Fibroblast of skin of right biceps (primary cell): Measurements from ENCODE around the gene PDHA1.

Experiments used
- DNase-seq: peaks from one replicate; pipeline ENCODE4 v3.0.0-alpha.2; 2013

The PDHA1 gene

DNA sequence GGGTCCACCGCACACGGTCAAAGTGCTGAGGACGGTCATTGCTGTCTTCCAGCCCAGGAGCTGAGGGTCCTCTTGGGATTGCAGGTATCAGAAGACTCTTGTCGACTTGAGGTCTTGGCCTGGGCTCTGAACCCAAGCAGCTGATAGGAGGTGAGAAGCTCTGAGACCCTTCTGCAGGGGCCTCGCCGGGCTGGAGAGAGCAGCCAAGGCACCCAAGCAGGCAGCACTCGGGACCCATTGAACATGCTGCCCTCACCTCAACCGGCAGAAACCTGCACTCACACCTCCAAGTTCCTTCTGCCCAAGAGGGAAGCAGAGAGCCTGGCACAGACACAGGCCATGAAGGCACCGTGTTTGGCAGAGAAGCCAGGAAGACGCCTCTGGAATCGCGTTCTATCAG is 34.1 kb downstream of the PDHA1 start:
- DNase-seq = no peak

DNA sequence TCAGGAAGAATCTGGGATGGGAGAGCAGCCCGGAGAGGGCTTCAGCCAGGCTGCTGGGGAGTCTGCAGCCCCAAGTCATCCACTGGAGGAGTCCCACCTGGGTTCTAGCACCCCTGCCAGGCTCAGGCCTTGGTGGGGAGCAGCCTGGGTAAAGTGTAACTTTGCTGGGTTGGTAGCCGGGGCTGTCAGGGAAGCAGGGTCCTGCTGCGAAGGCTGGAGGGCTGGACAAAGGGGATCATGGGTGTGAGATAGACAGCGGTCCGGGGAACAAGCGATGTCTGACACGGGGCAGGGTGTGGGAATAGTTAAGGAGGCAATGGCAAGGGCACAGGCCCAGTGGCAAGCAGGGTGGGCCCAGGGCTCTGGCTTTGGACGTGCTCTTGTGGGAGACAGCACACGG is 37.6 kb downstream of the PDHA1 start:
- DNase-seq = no peak

DNA sequence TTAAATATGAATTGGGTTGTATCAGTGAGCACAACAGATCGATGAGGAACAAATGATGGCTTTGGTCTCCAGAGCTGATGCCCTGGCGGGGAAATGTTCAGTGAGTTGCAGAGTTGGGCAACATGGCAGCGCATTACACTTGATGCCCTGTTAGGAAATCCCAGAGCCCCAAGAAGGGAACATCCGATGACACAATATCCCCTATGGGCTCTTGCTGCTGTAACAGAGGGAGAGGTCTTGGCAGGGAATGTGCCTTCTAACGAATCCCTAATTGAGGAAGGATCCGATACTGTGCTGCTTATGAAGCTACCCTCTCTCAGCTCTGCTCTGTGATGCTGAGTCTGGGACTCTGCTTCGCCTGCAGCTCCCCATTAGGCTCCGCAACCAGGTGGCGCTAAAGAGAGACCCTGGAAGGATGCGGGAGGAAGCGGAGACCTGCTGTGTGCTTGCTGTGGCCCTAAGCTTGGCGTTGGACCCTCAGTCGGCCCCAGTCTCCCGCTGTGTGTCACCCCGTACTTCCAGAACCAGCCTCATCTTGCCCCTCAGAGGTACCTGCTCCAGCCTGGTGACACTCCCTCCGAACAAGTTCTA is 38.9 kb downstream of the PDHA1 start:
- DNase-seq = peak; percentile 27

DNA sequence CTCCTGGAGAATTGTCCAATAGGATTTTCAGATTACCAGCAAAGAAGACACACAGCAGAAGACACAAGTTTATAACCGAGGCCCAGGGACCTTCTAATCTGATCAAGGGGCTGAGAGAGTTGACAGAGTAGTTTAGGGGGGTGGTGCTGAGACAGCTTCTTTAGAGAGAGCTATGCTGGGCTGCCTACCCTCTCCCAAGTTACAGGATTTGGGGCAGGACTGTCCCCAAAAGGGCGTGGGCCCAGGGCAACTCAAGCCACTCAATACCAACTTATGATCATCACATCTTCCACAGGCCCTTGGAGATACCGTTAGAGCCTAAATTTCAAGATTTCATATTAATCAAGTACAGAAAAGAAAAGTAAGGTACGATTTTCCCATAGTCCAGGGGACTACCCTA is 43.0 kb downstream of the PDHA1 start:
- no peak for DNase-seq

DNA sequence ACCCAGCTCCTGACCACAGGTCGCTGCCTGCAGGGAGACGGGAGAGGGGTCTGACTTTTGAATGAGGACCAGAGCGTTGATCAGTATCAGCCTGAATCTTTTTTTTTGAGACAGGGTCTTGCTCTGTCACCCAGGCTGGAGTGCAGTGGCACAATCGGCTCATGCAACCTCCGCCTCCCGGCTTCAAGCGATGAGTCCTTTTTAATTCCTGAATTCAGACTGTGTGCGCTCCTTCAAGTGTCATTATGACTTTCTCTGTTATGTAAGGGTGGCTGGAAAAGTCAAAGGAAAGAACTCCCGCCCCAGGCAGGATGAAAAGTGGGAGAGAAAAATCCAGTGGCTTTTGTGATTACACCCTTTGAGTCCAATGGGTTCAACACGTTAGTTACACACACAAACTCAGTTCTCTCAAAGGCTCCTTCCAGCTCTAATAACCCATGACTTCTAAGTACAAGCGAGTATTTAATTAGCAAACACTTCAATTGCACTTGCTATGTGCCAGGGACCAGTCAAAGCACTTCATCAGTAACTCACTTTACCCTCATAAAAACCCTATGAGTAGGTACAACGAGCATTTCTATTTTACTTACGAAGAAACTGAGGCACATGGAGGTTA is 44.4 kb downstream of the PDHA1 start:
- DNase-seq = no peak

DNA sequence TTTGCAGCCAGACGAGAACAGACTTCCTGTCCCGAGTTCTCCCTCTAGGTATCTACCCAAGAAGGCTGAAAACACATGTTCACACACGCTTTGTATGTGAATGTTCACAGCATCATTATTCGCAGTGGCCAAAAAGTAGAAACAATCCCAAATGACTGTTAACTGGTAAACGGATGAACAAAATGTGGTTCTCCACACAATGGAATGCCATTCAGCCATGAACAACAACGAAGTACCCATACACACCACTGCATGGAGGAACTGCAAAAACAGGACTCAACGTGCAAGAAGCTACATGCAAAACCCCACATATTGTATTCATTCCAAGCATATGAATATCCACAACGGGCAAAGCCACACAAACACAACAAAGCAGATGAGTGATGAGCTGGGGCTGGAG is 45.0 kb downstream of the PDHA1 start:
- DNase-seq = peak; percentile 1

DNA sequence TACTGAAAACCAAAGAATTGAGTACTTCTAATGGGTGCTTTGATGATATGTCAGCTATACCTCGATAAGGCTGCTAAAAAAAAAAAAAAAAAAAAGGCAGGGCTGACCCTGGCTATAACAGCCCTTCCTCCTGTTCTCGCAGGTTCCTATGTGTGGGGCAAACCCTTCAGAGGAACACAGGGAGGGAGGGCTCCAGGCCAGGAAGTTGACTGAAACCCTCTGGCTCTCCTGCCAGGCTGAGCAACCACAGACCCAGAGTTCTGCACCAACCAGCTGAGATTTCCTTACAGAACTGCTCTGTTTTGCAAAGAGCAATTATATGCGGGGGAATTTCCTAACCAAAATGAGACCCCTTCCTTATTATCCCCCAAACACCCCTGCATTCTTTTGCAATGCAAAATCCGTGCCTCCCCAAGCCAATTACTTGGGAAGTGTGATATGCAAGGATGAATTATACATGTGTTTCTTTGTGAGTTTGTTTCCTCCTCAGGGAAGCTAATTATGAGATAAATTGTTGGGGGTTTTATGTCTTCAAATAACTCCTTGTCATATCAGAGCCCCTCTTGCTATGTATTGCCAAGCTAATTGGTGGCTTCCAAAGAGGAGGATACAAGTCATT is 45.6 kb downstream of the PDHA1 start:
- DNase-seq = no peak

DNA sequence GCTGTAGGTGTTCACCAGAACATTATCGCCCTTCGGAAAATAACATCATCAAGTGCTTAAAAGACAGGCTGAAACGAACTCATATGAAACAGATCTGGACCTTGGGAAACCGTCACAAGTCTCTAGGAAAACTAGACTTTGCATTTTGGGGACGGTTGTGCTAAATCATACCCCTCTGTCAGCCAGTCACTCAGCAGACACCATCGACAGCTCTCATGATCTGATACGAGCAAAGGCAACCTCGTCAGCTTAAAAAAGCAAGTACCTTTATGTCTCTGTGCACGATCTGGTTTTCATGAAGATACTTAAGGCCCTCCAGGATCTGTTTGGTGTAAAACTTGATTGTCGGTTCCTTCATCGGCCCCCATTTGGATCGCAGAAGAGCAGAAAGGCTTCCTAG is 48.4 kb downstream of the PDHA1 start:
- no peak for DNase-seq

DNA sequence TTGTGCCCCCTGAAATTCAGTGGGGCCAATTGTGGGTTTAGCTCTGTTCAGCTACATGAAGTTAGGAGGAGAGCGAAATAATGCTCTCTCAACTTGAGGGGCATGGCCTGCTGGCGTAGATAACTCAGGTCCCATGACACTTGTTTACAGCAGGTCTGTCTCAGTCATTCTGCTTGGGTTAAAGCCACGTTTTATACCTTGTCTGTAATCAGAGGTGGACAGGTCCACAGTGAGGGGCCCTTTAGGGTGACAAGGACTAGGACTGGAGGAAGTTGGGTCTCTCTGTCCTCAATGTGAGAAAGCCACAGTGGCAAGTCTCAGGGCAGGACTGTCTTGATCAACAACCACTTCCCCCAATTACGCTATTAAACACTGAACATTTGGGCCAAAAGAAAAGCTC is 49.0 kb downstream of the PDHA1 start:
- DNase-seq = no peak

DNA sequence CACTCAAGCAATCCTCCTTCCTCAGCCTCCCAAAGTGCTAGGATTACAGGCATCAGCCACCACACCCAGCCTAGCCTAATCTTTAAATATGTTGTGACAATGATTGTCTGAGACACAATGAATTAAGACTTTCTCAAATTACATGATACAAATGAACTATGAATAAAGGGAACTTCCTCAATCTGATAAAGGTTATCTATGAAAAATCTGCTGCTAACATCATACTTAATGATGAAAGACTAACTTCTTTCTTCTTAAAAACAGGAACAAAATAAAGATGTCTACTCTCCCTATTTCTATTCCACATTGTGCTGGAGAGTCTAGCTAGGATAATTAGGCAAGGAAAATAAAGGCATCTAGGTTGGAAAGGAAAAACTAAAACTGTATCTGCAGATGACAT is 60.0 kb downstream of the PDHA1 start:
- no peak for DNase-seq

DNA sequence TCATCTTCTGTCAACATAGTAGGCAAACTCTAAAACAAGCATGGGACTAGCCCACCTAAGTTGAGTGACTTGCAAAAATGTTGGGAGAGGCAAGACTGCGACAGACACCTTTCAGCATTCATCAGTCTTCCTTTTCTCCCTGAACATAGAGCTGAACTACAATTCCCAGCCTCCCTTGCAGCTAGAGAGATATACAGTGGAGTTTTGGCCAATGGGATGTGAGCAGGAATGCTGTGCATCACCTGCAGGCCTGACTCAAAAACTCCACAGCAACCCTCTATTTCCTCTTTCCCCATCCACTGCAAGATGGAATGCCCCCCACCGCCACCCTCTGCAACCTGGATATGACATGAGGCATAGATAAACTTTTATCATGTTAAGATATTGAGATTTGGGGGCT is 66.5 kb downstream of the PDHA1 start:
- no peak for DNase-seq
